ENCODE data around the gene FAM193B. TPM values are rescaled to one million over a fixed set of nuclear protein-coding genes. Genes with fewer than 3 reads are reported as not detected.

The FAM193B gene
- total and polyA plus RNA-seq, 2 of the 13 experiments (the other 11 are each of a cell fraction or from before 2014, with no cell fraction given) = 21.2 to 40.9 TPM

DNA sequence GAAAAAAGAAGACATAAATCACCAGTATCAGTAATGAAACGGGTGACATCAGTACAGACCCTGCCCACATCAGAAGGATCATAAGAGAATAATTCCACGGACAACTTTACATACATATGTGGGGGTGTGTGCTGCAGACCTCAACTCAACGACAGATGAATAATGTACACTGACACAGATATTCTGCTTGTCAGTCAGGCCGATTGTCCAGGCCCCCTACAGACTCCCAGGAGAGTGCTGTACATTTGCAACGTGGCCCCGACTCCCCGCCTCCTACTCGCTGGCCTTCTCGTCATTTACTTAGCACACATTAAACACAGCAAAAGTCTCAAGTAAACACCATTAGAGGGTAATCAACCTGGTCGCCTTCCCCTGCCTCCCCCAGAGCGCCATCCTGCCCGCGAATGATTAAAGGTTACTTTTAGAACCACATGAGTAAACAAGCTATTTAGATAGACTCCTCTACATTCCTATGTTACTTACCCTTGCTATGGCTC, 34.1 kb upstream of the FAM193B start (continued):
- TF ChIP-seq NCOR1 (IDR thresholded peaks at IDR 0.05; ENCODE audit: borderline replicate concordance, low read length) (no peak), ZNF615 (CRISPR knock-in tag; IDR thresholded peaks at IDR 0.05; ENCODE audit: borderline replicate concordance) (no peak), HDAC1 (CRISPR knock-in tag; IDR thresholded peaks at IDR 0.05) (peak; percentile 78), SOX6 (IDR thresholded peaks at IDR 0.05) (no peak), SOX6 (CRISPR knock-in tag; IDR thresholded peaks at IDR 0.05) (peak; percentile 56; the same call in 1 of the 2 replicates), CCDC6 (CRISPR knock-in tag; IDR thresholded peaks at IDR 0.05) (0 out of 2 replicates have a peak, but pooled peaks have one; percentile 23)

DNA sequence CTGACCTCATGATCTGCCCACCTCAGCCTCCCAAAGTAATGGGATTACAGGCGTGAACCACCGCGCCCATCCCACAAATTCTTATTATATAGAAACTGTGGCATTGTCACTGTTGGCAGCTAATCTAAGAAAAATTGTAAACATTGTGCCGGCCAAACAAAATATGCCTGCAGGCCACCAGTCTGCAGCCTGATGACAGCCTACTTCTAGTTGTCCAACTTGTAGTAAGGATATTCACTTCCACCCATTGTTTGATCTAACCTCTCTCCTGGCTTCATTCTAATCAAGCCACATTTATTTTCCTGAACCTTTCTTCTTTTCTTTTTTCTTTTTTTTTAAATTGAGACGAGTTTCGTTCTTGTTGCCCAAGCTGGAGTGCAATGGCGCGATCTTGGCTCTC, 24.0 kb upstream of the FAM193B start:
- TF ChIP-seq ZKSCAN1 (IDR thresholded peaks at IDR 0.05; ENCODE audit: low read length) (no peak), SRSF1 (optimal IDR thresholded peaks at IDR 0.05; ENCODE audit: low read depth, low read length) (no peak)
- TF ChIP-seq, protein P1, sequence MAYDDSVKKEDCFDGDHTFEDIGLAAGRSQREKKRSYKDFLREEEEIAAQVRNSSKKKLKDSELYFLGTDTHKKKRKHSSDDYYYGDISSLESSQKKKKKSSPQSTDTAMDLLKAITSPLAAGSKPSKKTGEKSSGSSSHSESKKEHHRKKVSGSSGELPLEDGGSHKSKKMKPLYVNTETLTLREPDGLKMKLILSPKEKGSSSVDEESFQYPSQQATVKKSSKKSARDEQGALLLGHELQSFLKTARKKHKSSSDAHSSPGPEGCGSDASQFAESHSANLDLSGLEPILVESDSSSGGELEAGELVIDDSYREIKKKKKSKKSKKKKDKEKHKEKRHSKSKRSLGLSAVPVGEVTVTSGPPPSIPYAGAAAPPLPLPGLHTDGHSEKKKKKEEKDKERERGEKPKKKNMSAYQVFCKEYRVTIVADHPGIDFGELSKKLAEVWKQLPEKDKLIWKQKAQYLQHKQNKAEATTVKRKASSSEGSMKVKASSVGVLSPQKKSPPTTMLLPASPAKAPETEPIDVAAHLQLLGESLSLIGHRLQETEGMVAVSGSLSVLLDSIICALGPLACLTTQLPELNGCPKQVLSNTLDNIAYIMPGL (CRISPR knock-in tag; IDR thresholded peaks at IDR 0.05; ENCODE audit: borderline replicate concordance in 1 of 2, low read depth in 1 of 2) = no peak
- TF ChIP-seq, protein P2, sequence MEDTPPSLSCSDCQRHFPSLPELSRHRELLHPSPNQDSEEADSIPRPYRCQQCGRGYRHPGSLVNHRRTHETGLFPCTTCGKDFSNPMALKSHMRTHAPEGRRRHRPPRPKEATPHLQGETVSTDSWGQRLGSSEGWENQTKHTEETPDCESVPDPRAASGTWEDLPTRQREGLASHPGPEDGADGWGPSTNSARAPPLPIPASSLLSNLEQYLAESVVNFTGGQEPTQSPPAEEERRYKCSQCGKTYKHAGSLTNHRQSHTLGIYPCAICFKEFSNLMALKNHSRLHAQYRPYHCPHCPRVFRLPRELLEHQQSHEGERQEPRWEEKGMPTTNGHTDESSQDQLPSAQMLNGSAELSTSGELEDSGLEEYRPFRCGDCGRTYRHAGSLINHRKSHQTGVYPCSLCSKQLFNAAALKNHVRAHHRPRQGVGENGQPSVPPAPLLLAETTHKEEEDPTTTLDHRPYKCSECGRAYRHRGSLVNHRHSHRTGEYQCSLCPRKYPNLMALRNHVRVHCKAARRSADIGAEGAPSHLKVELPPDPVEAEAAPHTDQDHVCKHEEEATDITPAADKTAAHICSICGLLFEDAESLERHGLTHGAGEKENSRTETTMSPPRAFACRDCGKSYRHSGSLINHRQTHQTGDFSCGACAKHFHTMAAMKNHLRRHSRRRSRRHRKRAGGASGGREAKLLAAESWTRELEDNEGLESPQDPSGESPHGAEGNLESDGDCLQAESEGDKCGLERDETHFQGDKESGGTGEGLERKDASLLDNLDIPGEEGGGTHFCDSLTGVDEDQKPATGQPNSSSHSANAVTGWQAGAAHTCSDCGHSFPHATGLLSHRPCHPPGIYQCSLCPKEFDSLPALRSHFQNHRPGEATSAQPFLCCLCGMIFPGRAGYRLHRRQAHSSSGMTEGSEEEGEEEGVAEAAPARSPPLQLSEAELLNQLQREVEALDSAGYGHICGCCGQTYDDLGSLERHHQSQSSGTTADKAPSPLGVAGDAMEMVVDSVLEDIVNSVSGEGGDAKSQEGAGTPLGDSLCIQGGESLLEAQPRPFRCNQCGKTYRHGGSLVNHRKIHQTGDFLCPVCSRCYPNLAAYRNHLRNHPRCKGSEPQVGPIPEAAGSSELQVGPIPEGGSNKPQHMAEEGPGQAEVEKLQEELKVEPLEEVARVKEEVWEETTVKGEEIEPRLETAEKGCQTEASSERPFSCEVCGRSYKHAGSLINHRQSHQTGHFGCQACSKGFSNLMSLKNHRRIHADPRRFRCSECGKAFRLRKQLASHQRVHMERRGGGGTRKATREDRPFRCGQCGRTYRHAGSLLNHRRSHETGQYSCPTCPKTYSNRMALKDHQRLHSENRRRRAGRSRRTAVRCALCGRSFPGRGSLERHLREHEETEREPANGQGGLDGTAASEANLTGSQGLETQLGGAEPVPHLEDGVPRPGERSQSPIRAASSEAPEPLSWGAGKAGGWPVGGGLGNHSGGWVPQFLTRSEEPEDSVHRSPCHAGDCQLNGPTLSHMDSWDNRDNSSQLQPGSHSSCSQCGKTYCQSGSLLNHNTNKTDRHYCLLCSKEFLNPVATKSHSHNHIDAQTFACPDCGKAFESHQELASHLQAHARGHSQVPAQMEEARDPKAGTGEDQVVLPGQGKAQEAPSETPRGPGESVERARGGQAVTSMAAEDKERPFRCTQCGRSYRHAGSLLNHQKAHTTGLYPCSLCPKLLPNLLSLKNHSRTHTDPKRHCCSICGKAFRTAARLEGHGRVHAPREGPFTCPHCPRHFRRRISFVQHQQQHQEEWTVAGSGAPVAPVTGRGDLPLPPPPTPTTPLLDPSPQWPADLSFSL (CRISPR knock-in tag; IDR thresholded peaks at IDR 0.05) = no peak
- H2AFZ ChIP-seq (ENCODE audit: low read length) = no peak overlapping the region
- H4K20me1 ChIP-seq (ENCODE audit: insufficient read depth, low read length) = no peaks in the 10 kb centered on the region
- in situ Hi-C loops (cut with HindIII; ENCODE audit: extremely low pct_ligation_motif_present, low pct_unique_long_range_greater_than_20kb) = no loop called here
- no peak overlapping the region for H3K9ac ChIP-seq (ENCODE audit: insufficient read depth, low read depth, low read length)
- 64% methylated on average over 8 of the region's 8 CpGs for WGBS (ENCODE audit: low lambda C conversion rate)
- H3K27me3 ChIP-seq (ENCODE audit: control insufficient read depth in 1 of 2, insufficient read depth in 2 of 2, low read length in 2 of 2) = no peaks in the 10 kb centered on the region; a peak in 1 of 5 replicates
- H3K4me3 ChIP-seq (replicated peaks in 1 of 3; ENCODE audit: insufficient read depth in 1 of 3, low read depth in 2 of 3, low read length in 3 of 3) = no peak overlapping the region
- no TSS peak for BruUV-seq (replicated peaks)
- no peaks in the 10 kb centered on the region for H3K36me3 ChIP-seq (replicated peaks in 1 of 2; ENCODE audit: control insufficient read depth in 1 of 2, insufficient read depth in 2 of 2, low read length in 2 of 2)
- H3K4me1 ChIP-seq (ENCODE audit: insufficient read depth, low read length) = no peaks in the 10 kb centered on the region
- H3K79me2 ChIP-seq (ENCODE audit: insufficient read depth, low read length) = no peaks in the 10 kb centered on the region
- intact Hi-C loops (cut with micrococcal nuclease; ENCODE audit: unreplicated experiment) = no loop called here
- ATAC-seq = no peak
- H3K27ac ChIP-seq (ENCODE audit: extremely low read length, insufficient read depth, low read length) = no peak overlapping the region
- FAIRE-seq = no peak
- POLR2A ChIA-PET = no interaction called here
- H3K4me2 ChIP-seq (ENCODE audit: low read depth, low read length) = no peak overlapping the region
- H3K9me3 ChIP-seq (ENCODE audit: low read length) = no peaks in the 10 kb centered on the region
- CTCF ChIA-PET (ENCODE audit: low intra/inter-chr PET ratio, low total read pairs) = no interaction called here
- no peak for DNase-seq (ENCODE audit: low spot score)
